ENCODE data around the gene MED13L. TPM values are rescaled to one million over a fixed set of nuclear protein-coding genes. Genes with fewer than 3 reads are reported as not detected.

The MED13L gene
- total RNA-seq, 2 experiments from 2014 or later, result 42.4 to 46.0 TPM

GRCh38 chr12:116125956-116126566 is 151.4 kb downstream of the MED13L start:
- no peak for DNase-seq
- no peak overlapping the region for H3K27ac Mint-ChIP-seq
- no peaks in the 10 kb centered on the region for H3K27me3 Mint-ChIP-seq (ENCODE audit: low read depth)
- H3K4me1 Mint-ChIP-seq (ENCODE audit: low read depth), result peaks cover 72% of the 10 kb centered on the region
- H3K9me3 Mint-ChIP-seq, result no peaks in the 10 kb centered on the region
- CTCF ChIA-PET, result no interaction called here
- intact Hi-C loops (cut with micrococcal nuclease), result loop anchor here (10.0 kb wide), 1 partner anchor 799 kb away; no protein-coding TSS in a partner anchor
- no peaks in the 10 kb centered on the region for H3K36me3 Mint-ChIP-seq (ENCODE audit: low read depth)
- no peak overlapping the region for H3K4me3 Mint-ChIP-seq

GRCh38 chr12:116125084-116125483 is 152.4 kb downstream of the MED13L start:
- CTCF ChIA-PET, result no interaction called here
- Mint-ChIP-seq H3K36me3 (ENCODE audit: low read depth) (no peaks in the 10 kb centered on the region), H3K27me3 (ENCODE audit: low read depth) (no peaks in the 10 kb centered on the region), H3K4me1 (ENCODE audit: low read depth) (peaks cover 70% of the 10 kb centered on the region), H3K4me3 (no peak overlapping the region), H3K27ac (no peak overlapping the region), H3K9me3 (no peaks in the 10 kb centered on the region)
- intact Hi-C loops (cut with micrococcal nuclease), result loop anchor here (10.0 kb wide), 1 partner anchor 800 kb away; no protein-coding TSS in a partner anchor
- DNase-seq, result no peak

- Mint-ChIP-seq H3K4me3 (peak overlapping the region; percentile 36), H3K27me3 (ENCODE audit: low read depth) (no peaks in the 10 kb centered on the region), H3K27ac (no peak overlapping the region), H3K36me3 (ENCODE audit: low read depth) (no peaks in the 10 kb centered on the region), H3K4me1 (ENCODE audit: low read depth) (peaks cover 65% of the 10 kb centered on the region), H3K9me3 (no peaks in the 10 kb centered on the region)
- CTCF ChIA-PET, result interaction anchor here (0.6 kb wide), 1 partner anchor 124 kb away, joined by 4 read pairs; no protein-coding TSS in a partner anchor
- peak; percentile 79 for DNase-seq
- intact Hi-C loops (cut with micrococcal nuclease), result loop anchor here (1.0 to 10.0 kb wide), 5 partner anchors 10 to 801 kb away; no protein-coding TSS in a partner anchor
Observed at GRCh38 chr12:116123451-116124258, 153.8 kb downstream of the MED13L start.

- CTCF ChIA-PET, result no interaction called here
- Mint-ChIP-seq H3K27me3 (ENCODE audit: low read depth) (no peaks in the 10 kb centered on the region), H3K4me1 (ENCODE audit: low read depth) (peaks cover 58% of the 10 kb centered on the region), H3K4me3 (no peak overlapping the region), H3K36me3 (ENCODE audit: low read depth) (no peaks in the 10 kb centered on the region), H3K27ac (no peak overlapping the region), H3K9me3 (no peaks in the 10 kb centered on the region)
- intact Hi-C loops (cut with micrococcal nuclease), result loop anchor here (1.0 to 10.0 kb wide), 5 partner anchors 11 to 802 kb away; no protein-coding TSS in a partner anchor
- no peak for DNase-seq
Observed at GRCh38 chr12:116122628-116123027, 154.9 kb downstream of the MED13L start.

- H3K9me3 Mint-ChIP-seq, result no peaks in the 10 kb centered on the region
- H3K27ac Mint-ChIP-seq, result peak overlapping the region; percentile 56
- DNase-seq, result no peak
- peaks cover 63% of the 10 kb centered on the region for H3K4me1 Mint-ChIP-seq (ENCODE audit: low read depth)
- intact Hi-C loops (cut with micrococcal nuclease), result loop anchor here (2.0 to 10.0 kb wide), 3 partner anchors 27 to 803 kb away; no protein-coding TSS in a partner anchor
- H3K4me3 Mint-ChIP-seq, result no peak overlapping the region
- no peaks in the 10 kb centered on the region for H3K36me3 Mint-ChIP-seq (ENCODE audit: low read depth)
- no peaks in the 10 kb centered on the region for H3K27me3 Mint-ChIP-seq (ENCODE audit: low read depth)
- CTCF ChIA-PET, result interaction anchor here (0.7 to 1.3 kb wide), 4 partner anchors 17 to 588 kb away, joined by 3 to 4 read pairs (median 3); no protein-coding TSS in a partner anchor
Observed at GRCh38 chr12:116121453-116121871, 156.0 kb downstream of the MED13L start.

GRCh38 chr12:116116650-116117424 is 160.7 kb downstream of the MED13L start:
- H3K36me3 Mint-ChIP-seq (ENCODE audit: low read depth), result no peaks in the 10 kb centered on the region

GRCh38 chr12:116113398-116114130 is 163.9 kb downstream of the MED13L start:
- intact Hi-C loops (cut with micrococcal nuclease), result no loop called here
- H3K4me3 Mint-ChIP-seq, result no peak overlapping the region
- H3K9me3 Mint-ChIP-seq, result no peaks in the 10 kb centered on the region
- CTCF ChIA-PET, result no interaction called here
- peaks cover 3% of the 10 kb centered on the region for H3K36me3 Mint-ChIP-seq (ENCODE audit: low read depth)
- DNase-seq, result no peak
- H3K27me3 Mint-ChIP-seq (ENCODE audit: low read depth), result no peaks in the 10 kb centered on the region
- H3K27ac Mint-ChIP-seq, result peak overlapping the region; percentile 12
- H3K4me1 Mint-ChIP-seq (ENCODE audit: low read depth), result peaks cover 40% of the 10 kb centered on the region

More at GRCh38 chr12:116116650-116117424, 160.7 kb downstream of the MED13L start:
- Mint-ChIP-seq H3K27ac (no peak overlapping the region), H3K27me3 (ENCODE audit: low read depth) (no peaks in the 10 kb centered on the region), H3K4me1 (ENCODE audit: low read depth) (peaks cover 60% of the 10 kb centered on the region), H3K9me3 (no peaks in the 10 kb centered on the region), H3K4me3 (no peak overlapping the region)
- CTCF ChIA-PET, result no interaction called here
- intact Hi-C loops (cut with micrococcal nuclease), result no loop called here
- DNase-seq, result no peak

GRCh38 chr12:116106870-116107269 is 170.6 kb downstream of the MED13L start:
- Mint-ChIP-seq H3K9me3 (no peaks in the 10 kb centered on the region), H3K27ac (no peak overlapping the region), H3K27me3 (ENCODE audit: low read depth) (no peaks in the 10 kb centered on the region), H3K4me3 (no peak overlapping the region), H3K4me1 (ENCODE audit: low read depth) (peaks cover 8% of the 10 kb centered on the region), H3K36me3 (ENCODE audit: low read depth) (peaks cover 14% of the 10 kb centered on the region)
- DNase-seq, result no peak
- intact Hi-C loops (cut with micrococcal nuclease), result no loop called here
- CTCF ChIA-PET, result interaction anchor here (0.6 to 0.9 kb wide), 2 partner anchors 12 to 39 kb away, joined by 4 to 8 read pairs; no protein-coding TSS in a partner anchor

GRCh38 chr12:116104167-116104767 is 173.2 kb downstream of the MED13L start:
- intact Hi-C loops (cut with micrococcal nuclease), result no loop called here
- H3K9me3 Mint-ChIP-seq, result no peaks in the 10 kb centered on the region
- no peaks in the 10 kb centered on the region for H3K27me3 Mint-ChIP-seq (ENCODE audit: low read depth)
- CTCF ChIA-PET, result interaction anchor here (1.3 kb wide), 1 partner anchor 584 kb away, joined by 3 read pairs; no protein-coding TSS in a partner anchor
- H3K4me3 Mint-ChIP-seq, result no peak overlapping the region
- H3K36me3 Mint-ChIP-seq (ENCODE audit: low read depth), result peaks cover 11% of the 10 kb centered on the region
- no peak overlapping the region for H3K27ac Mint-ChIP-seq
- H3K4me1 Mint-ChIP-seq (ENCODE audit: low read depth), result peaks cover 26% of the 10 kb centered on the region
- no peak for DNase-seq

GRCh38 chr12:116101991-116102390 is 175.5 kb downstream of the MED13L start:
- no peak overlapping the region for H3K4me3 Mint-ChIP-seq
- no peak for DNase-seq
- no peaks in the 10 kb centered on the region for H3K27me3 Mint-ChIP-seq (ENCODE audit: low read depth)
- H3K27ac Mint-ChIP-seq, result no peak overlapping the region
- intact Hi-C loops (cut with micrococcal nuclease), result no loop called here
- H3K36me3 Mint-ChIP-seq (ENCODE audit: low read depth), result peaks cover 9% of the 10 kb centered on the region
- CTCF ChIA-PET, result no interaction called here
- no peaks in the 10 kb centered on the region for H3K9me3 Mint-ChIP-seq
- H3K4me1 Mint-ChIP-seq (ENCODE audit: low read depth), result peaks cover 28% of the 10 kb centered on the region
